ENCODE results near the gene LDLRAD4.

Gene LDLRAD4

GRCh38 chr18:13229001-13229671 is 10.6 kb downstream of the LDLRAD4 start:
- no peak for DNase-seq (ENCODE audit: low spot score)

GRCh38 chr18:13231151-13231550 is 12.6 kb downstream of the LDLRAD4 start:
- DNase-seq (ENCODE audit: low spot score), result no peak

- DNase-seq (ENCODE audit: low spot score), result no peak
Measured at GRCh38 chr18:13232086-13232917, 13.7 kb downstream of the LDLRAD4 start.

- no peak for DNase-seq (ENCODE audit: low spot score)
Measured at GRCh38 chr18:13232971-13233786, 14.6 kb downstream of the LDLRAD4 start.

- DNase-seq (ENCODE audit: low spot score), result no peak
Measured at GRCh38 chr18:13233787-13234783, 15.5 kb downstream of the LDLRAD4 start.

- DNase-seq (ENCODE audit: low spot score), result no peak
Measured at GRCh38 chr18:13235421-13235831, 16.9 kb downstream of the LDLRAD4 start.

GRCh38 chr18:13235981-13236380 is 17.4 kb downstream of the LDLRAD4 start:
- no peak for DNase-seq (ENCODE audit: low spot score)

- DNase-seq (ENCODE audit: low spot score), result no peak
Measured at GRCh38 chr18:13236411-13236810, 17.9 kb downstream of the LDLRAD4 start.

- DNase-seq (ENCODE audit: low spot score), result no peak
Measured at GRCh38 chr18:13237073-13237472, 18.5 kb downstream of the LDLRAD4 start.

- DNase-seq (ENCODE audit: low spot score), result no peak
Measured at GRCh38 chr18:13237641-13238040, 19.1 kb downstream of the LDLRAD4 start.

- DNase-seq (ENCODE audit: low spot score), result no peak
Measured at GRCh38 chr18:13239171-13239956, 20.8 kb downstream of the LDLRAD4 start.

- no peak for DNase-seq (ENCODE audit: low spot score)
Measured at GRCh38 chr18:13240060-13240725, 21.6 kb downstream of the LDLRAD4 start.

GRCh38 chr18:13241083-13241892 is 22.7 kb downstream of the LDLRAD4 start:
- DNase-seq (ENCODE audit: low spot score), result no peak

GRCh38 chr18:13241893-13242175 is 23.3 kb downstream of the LDLRAD4 start:
- no peak for DNase-seq (ENCODE audit: low spot score)

GRCh38 chr18:13242797-13243196 is 24.2 kb downstream of the LDLRAD4 start:
- DNase-seq (ENCODE audit: low spot score), result no peak

- DNase-seq (ENCODE audit: low spot score), result no peak
Measured at GRCh38 chr18:13243363-13243762, 24.8 kb downstream of the LDLRAD4 start.

- DNase-seq (ENCODE audit: low spot score), result no peak
Measured at GRCh38 chr18:13244135-13244534, 25.6 kb downstream of the LDLRAD4 start.

- DNase-seq (ENCODE audit: low spot score), result no peak
Measured at GRCh38 chr18:13245481-13246000, 27.0 kb downstream of the LDLRAD4 start.

- no peak for DNase-seq (ENCODE audit: low spot score)
Measured at GRCh38 chr18:13246121-13246520, 27.6 kb downstream of the LDLRAD4 start.

Data from hematopoietic multipotent progenitor cell treated with erythropoietin and hydrocortisone succinate and interleukin-3 and kit ligand, for 15 days (in vitro differentiated cells).